Uterus (tissue), 4 donors: ENCODE data around the gene MAPKBP1. TPM values are rescaled to one million over a fixed set of nuclear protein-coding genes. Genes with fewer than 3 reads are reported as not detected.

ENCODE experiments used
- DNase-seq, 2 donors: peaks; one replicate each; pipeline ENCODE4 v3.0.0-alpha.2; 2019 to 2020
- H3K27ac ChIP-seq, 2 donors: fragments of 200-600 bp; sonication (generic); 1 replicate in 1 of 2; 2 replicates in 1 of 2; pipeline ENCODE4 v1.5.1; 2016 to 2018
- H3K27me3 ChIP-seq, 2 donors: fragments of 200-600 bp; sonication (generic); one replicate each; pipeline ENCODE4 v1.5.1; 2018 to 2019; ENCODE audit warnings: control low read depth in 1 of 2
- H3K36me3 ChIP-seq, 2 donors: fragments of 200-600 bp; sonication (generic); one replicate each; pipeline ENCODE4 v1.5.1; 2019; ENCODE audit warnings: control low read depth in 1 of 2
- H3K4me1 ChIP-seq, 2 donors: fragments of 200-600 bp; sonication (generic); one replicate each; pipeline ENCODE4 v1.5.1; 2018 to 2019; ENCODE audit warnings: control low read depth in 1 of 2
- H3K4me3 ChIP-seq, 2 donors: fragments of 200-600 bp; sonication (generic); 1 replicate in 1 of 2; 2 replicates in 1 of 2; pipeline ENCODE4 v1.5.1; 2018 to 2019; ENCODE audit warnings: mild to moderate bottlenecking in 1 of 2
- H3K9me3 ChIP-seq, 2 donors: fragments of 200-600 bp; sonication (generic); one replicate each; pipeline ENCODE4 v1.5.1; 2019; ENCODE audit warnings: control low read depth in 1 of 2
- POLR2A ChIP-seq, 2 donors: fragments of 450-650 bp; IDR thresholded peaks; one replicate each; pipeline ENCODE4 v1.6.1; 2016; ENCODE audit warnings: antibody characterized with exemption in 2 of 2, mild to moderate bottlenecking in 1 of 2, moderate library complexity in 1 of 2
- intact Hi-C: fragments of 100-400 bp; cut with DNase I; formaldehyde crosslinking; loops from one replicate; pipeline ENCODE4 v1.15.1; 2023; ENCODE audit warnings: low total_unique reads
- total RNA-seq, 4 donors: library from RNA; depleted of rRNA in 3 of 4; stranded (reverse); fragments of >200 nt in 3 of 4; gene quantifications; one replicate each; pipeline versions ENCODE4 v1.1.0 to v1.2.4, GENCODE V29; 2014 to 2023
- TF ChIP-seq, protein P1 (sequence below), 4 experiments: fragments of 200-600 bp in 2 of 4; fragments of 450-650 bp in 2 of 4; sonication (generic) in 2 of 4; IDR thresholded peaks; one replicate each; pipeline ENCODE4 v1.5.1; 2016 to 2019; ENCODE audit warnings: antibody characterized with exemption in 4 of 4, mild to moderate bottlenecking in 2 of 4, moderate library complexity in 1 of 4
- donor health status: DM: yes; HTN: yes; CAD: no.

Gene MAPKBP1
- total RNA-seq, 4 donors from 2014 or later: 5.9 to 56.2 (median 23.5) TPM

DNA sequence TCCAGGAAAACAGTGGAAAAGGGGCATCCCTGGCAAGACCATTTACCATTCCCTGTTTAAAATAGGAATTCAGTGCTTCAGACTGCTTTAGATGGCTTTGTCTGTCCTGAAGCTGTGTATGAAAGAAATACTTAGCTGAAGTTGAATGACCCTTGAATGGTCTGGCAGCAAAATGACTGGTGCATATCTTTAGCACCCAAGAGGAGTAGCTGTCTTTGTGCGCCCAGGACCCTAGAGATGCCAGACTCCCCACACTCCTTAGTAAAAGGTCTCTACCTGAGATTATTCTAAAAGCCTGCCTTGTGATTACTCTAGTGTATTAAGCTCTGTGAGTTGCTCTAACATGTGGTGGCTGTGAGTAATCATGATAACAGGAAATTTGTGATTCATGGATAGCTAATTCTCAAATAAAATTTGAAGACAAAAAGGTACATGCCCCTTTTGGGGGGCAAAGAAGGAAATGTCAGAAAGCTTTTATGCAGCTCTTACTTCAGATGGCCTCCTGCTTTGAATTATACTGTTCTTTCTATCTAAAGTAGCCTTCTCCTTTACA lies 3.2 kb downstream of the MAPKBP1 start:
- Histone ChIP-seq H3K4me1 (peaks cover 6% of the 10 kb centered on the region in 2 donors), H3K27me3 (no peaks in the 10 kb centered on the region), H3K36me3 (no peaks in the 10 kb centered on the region), H3K27ac (peak overlapping the region in 1 of 2 donors; percentile 32), H3K4me3 (no peak overlapping the region), H3K9me3 (no peaks in the 10 kb centered on the region)
- DNase-seq: no peak
- intact Hi-C loops: no loop called here
- TF ChIP-seq, protein P1, sequence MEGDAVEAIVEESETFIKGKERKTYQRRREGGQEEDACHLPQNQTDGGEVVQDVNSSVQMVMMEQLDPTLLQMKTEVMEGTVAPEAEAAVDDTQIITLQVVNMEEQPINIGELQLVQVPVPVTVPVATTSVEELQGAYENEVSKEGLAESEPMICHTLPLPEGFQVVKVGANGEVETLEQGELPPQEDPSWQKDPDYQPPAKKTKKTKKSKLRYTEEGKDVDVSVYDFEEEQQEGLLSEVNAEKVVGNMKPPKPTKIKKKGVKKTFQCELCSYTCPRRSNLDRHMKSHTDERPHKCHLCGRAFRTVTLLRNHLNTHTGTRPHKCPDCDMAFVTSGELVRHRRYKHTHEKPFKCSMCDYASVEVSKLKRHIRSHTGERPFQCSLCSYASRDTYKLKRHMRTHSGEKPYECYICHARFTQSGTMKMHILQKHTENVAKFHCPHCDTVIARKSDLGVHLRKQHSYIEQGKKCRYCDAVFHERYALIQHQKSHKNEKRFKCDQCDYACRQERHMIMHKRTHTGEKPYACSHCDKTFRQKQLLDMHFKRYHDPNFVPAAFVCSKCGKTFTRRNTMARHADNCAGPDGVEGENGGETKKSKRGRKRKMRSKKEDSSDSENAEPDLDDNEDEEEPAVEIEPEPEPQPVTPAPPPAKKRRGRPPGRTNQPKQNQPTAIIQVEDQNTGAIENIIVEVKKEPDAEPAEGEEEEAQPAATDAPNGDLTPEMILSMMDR (IDR thresholded peaks at IDR 0.05): no peak
- TF ChIP-seq POLR2A (IDR thresholded peaks at IDR 0.05): no peak

DNA sequence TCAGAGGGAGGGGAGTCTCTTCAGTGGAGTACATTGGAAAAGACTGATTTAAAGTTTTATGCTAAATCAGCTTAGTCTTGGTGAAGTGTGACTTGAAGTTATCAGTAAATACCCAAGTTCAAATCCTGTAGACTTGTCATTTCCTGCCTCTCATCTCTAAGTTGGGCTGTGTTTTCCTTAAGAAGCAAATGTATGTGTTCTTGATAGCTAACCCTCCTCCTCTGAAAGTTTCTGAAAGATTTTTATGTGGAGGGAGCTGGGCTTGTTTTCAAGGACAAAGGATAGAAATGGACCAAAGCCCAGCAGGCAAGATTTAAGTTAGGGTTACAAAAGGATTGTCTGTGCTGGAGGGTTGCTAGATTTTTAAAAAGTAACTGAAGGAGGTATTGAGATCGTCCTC lies 4.2 kb downstream of the MAPKBP1 start:
- DNase-seq: no peak
- TF ChIP-seq POLR2A (IDR thresholded peaks at IDR 0.05): no peak
- TF ChIP-seq, protein P1 (IDR thresholded peaks at IDR 0.05): no peak
- no peaks in the 10 kb centered on the region for H3K9me3 ChIP-seq
- H3K27me3 ChIP-seq: no peaks in the 10 kb centered on the region
- no peak overlapping the region for H3K4me3 ChIP-seq
- no peaks in the 10 kb centered on the region for H3K36me3 ChIP-seq
- intact Hi-C loops: no loop called here
- peak overlapping the region in 1 of 2 donors; percentile 3 for H3K27ac ChIP-seq
- H3K4me1 ChIP-seq: peaks cover 0 to 6% of the 10 kb centered on the region in 2 donors

DNA sequence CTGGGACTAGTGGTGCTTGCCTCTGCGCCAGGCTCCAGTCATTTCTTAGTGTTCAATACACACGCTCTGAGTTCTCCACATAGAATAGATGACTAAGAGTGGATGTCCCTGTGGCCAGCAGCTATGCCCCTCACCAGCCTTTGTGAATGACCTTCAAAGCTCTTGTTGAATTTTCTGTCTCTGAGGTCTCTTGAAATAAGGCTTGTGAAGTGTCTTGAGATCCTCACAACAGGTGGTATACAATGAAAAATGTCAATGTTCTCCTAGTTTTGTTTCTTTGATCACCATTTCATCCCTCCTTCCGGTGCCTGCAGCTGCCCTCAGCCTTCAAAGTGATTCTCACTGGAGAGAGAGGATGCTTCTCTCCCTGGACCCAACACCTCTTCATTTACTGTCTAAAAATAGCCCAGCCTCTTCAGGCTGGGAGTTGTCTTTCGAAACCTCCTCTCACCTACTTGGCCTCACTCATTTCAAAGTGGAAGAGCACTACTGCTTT lies 5.4 kb downstream of the MAPKBP1 start:
- Histone ChIP-seq H3K4me3 (no peak overlapping the region), H3K4me1 (peaks cover 0 to 6% of the 10 kb centered on the region in 2 donors), H3K36me3 (no peaks in the 10 kb centered on the region), H3K9me3 (no peaks in the 10 kb centered on the region), H3K27ac (peak overlapping the region; percentile 26), H3K27me3 (no peaks in the 10 kb centered on the region)
- intact Hi-C loops: no loop called here
- TF ChIP-seq POLR2A (IDR thresholded peaks at IDR 0.05): no peak
- TF ChIP-seq, protein P1 (IDR thresholded peaks at IDR 0.05): no peak
- DNase-seq: no peak

DNA sequence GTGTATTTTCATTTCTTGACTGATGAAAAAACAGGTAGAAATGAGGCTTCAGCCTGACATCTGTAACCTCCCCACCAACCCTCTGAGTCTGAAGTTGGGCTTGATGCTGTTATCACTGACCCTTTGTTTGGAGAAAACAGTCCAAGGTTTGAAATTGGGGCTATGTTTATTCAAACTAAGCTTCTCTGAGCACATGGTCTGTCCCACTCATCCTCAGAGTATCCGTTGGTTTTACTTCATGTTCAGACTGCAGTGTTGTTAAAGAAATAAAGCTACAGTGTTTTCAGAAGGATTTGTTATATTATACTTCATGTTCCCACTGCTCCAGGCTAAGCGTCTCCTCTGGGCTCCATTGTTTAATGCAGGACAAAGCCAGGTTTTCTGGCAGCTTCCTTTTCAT lies 6.0 kb downstream of the MAPKBP1 start:
- no peaks in the 10 kb centered on the region for H3K36me3 ChIP-seq
- H3K9me3 ChIP-seq: no peaks in the 10 kb centered on the region
- peaks cover 0 to 4% of the 10 kb centered on the region in 2 donors for H3K4me1 ChIP-seq
- H3K4me3 ChIP-seq: no peak overlapping the region
- H3K27ac ChIP-seq: peak overlapping the region; percentile 26
- no peaks in the 10 kb centered on the region for H3K27me3 ChIP-seq
- DNase-seq: no peak
- intact Hi-C loops: no loop called here
- no peak for TF ChIP-seq POLR2A (IDR thresholded peaks at IDR 0.05)
- TF ChIP-seq, protein P1 (IDR thresholded peaks at IDR 0.05): no peak

DNA sequence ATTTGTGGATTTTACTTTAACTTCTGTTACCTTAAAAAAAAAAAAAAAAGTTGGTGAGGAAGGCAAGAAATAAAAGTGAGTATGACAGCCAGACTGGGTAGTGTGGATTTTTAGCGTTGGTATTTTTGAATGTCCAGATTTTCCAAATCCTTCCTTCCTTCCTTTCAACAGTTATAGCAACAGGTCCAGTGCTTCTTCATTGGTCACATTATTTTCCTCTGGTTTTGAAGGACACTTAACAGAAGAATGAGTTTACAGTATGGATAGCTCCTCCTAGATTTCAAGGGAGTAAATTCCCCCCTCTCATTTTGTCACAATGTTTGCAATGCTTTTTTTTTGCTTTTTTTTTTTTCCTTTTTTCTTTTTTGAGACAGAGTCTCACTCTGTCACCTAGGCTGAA lies 6.4 kb downstream of the MAPKBP1 start:
- H3K27ac ChIP-seq: peak overlapping the region in 1 of 2 donors; percentile 26
- no peak for DNase-seq
- intact Hi-C loops: no loop called here
- H3K9me3 ChIP-seq: no peaks in the 10 kb centered on the region
- no peaks in the 10 kb centered on the region for H3K36me3 ChIP-seq
- H3K27me3 ChIP-seq: no peaks in the 10 kb centered on the region
- no peak overlapping the region for H3K4me3 ChIP-seq
- no peaks in the 10 kb centered on the region for H3K4me1 ChIP-seq
- TF ChIP-seq, protein P1 (IDR thresholded peaks at IDR 0.05): no peak
- no peak for TF ChIP-seq POLR2A (IDR thresholded peaks at IDR 0.05)
